H9 (cell line): ENCODE results near the gene ROBO4. TPM values are rescaled to one million over a fixed set of nuclear protein-coding genes. Genes with fewer than 3 reads are reported as not detected.

Experiments
- DNase-seq: peaks from one replicate; pipeline ENCODE4 v3.0.0-alpha.2; 2017
- H2AFZ ChIP-seq: one replicate; pipeline ENCODE4 v1.6.1; 2013; ENCODE audit warnings: mild to moderate bottlenecking, low read length, control low read depth, moderate library complexity
- H2AK5ac ChIP-seq: 2 replicates; pipeline ENCODE4 v1.6.1; 2013; ENCODE audit warnings: low read length, control low read depth, mixed read lengths; ENCODE audit not compliant: insufficient read length
- H2BK120ac ChIP-seq: one replicate; pipeline ENCODE4 v1.6.1; 2013; ENCODE audit warnings: low read depth, mild to moderate bottlenecking, low read length, control low read depth, inconsistent platforms; ENCODE audit not compliant: poor library complexity, severe bottlenecking
- H2BK12ac ChIP-seq: 2 replicates; pipeline ENCODE4 v1.6.1; 2013; ENCODE audit warnings: low read length, control low read depth, mixed read lengths, low read depth; ENCODE audit not compliant: insufficient read length
- H2BK15ac ChIP-seq: 2 replicates; pipeline ENCODE4 v1.6.1; 2013; ENCODE audit warnings: low read depth, low read length, control low read depth
- H2BK20ac ChIP-seq: one replicate; pipeline ENCODE4 v1.6.1; 2013; ENCODE audit warnings: low read depth, mild to moderate bottlenecking, low read length, control low read depth, inconsistent platforms; ENCODE audit not compliant: poor library complexity, severe bottlenecking
- H2BK5ac ChIP-seq: 2 replicates; pipeline ENCODE4 v1.6.1; 2013; ENCODE audit warnings: low read length, control low read depth, mixed read lengths; ENCODE audit not compliant: insufficient read length
- H3K14ac ChIP-seq: 2 replicates; pipeline ENCODE4 v1.6.1; 2013; ENCODE audit warnings: low read length, control low read depth; ENCODE audit not compliant: insufficient read depth
- H3K18ac ChIP-seq: 2 replicates; pipeline ENCODE4 v1.6.1; 2013; ENCODE audit warnings: low read depth, mild to moderate bottlenecking, mixed read lengths, low read length, control low read depth; ENCODE audit not compliant: insufficient read length
- H3K23ac ChIP-seq: 2 replicates; pipeline ENCODE4 v1.6.1; 2013; ENCODE audit warnings: low read length, control low read depth, mixed read lengths, low read depth; ENCODE audit not compliant: insufficient read length
- H3K23me2 ChIP-seq: 2 replicates; pipeline ENCODE4 v1.6.1; 2013; ENCODE audit warnings: low read depth, mild to moderate bottlenecking, mixed read lengths, low read length, control low read depth; ENCODE audit not compliant: insufficient read length, poor library complexity, severe bottlenecking
- H3K27ac ChIP-seq: 2 replicates; pipeline ENCODE4 v1.5.1; 2013; ENCODE audit warnings: low read length, control low read depth, mixed read lengths, low read depth; ENCODE audit not compliant: insufficient read length
- H3K27me3 ChIP-seq: 2 replicates; pipeline ENCODE4 v1.6.1; 2013; ENCODE audit warnings: low read length, control low read depth, inconsistent platforms; ENCODE audit not compliant: insufficient read depth
- H3K4ac ChIP-seq: 2 replicates; pipeline ENCODE4 v1.6.1; 2013; ENCODE audit warnings: low read depth, mild to moderate bottlenecking, control low read depth, inconsistent platforms, low read length, moderate library complexity
- H3K4me1 ChIP-seq: 2 replicates; pipeline ENCODE4 v1.6.1; 2013; ENCODE audit warnings: low read length, control low read depth, inconsistent platforms; ENCODE audit not compliant: insufficient read depth
- H3K4me2 ChIP-seq: 2 replicates; pipeline ENCODE4 v1.6.1; 2013; ENCODE audit warnings: low read length, control low read depth, mixed read lengths; ENCODE audit not compliant: insufficient read length, insufficient read depth
- H3K56ac ChIP-seq: 2 replicates; pipeline ENCODE4 v1.6.1; 2013; ENCODE audit warnings: low read depth, mild to moderate bottlenecking, mixed read lengths, low read length, control low read depth; ENCODE audit not compliant: insufficient read length
- H3K79me1 ChIP-seq: 2 replicates; pipeline ENCODE4 v1.6.1; 2013; ENCODE audit warnings: low read depth, mild to moderate bottlenecking, moderate library complexity, low read length, control low read depth, inconsistent platforms; ENCODE audit not compliant: insufficient read depth, poor library complexity, severe bottlenecking
- H3K79me2 ChIP-seq: 2 replicates; pipeline ENCODE4 v1.6.1; 2013; ENCODE audit warnings: low read length, control low read depth, inconsistent platforms; ENCODE audit not compliant: insufficient read depth
- H3K9ac ChIP-seq: 2 replicates; pipeline ENCODE4 v1.6.1; 2013; ENCODE audit warnings: low read length, control low read depth, mixed read lengths; ENCODE audit not compliant: insufficient read length; ENCODE audit errors: extremely low read depth
- H3K9me3 ChIP-seq: one replicate; pipeline ENCODE4 v1.6.1; 2013; ENCODE audit warnings: low read depth, low read length, inconsistent platforms; ENCODE audit not compliant: control insufficient read depth
- H3T11ph ChIP-seq: one replicate; pipeline ENCODE4 v1.6.1; 2013; ENCODE audit warnings: mild to moderate bottlenecking, low read length, control low read depth, inconsistent platforms
- H4K20me1 ChIP-seq: one replicate; pipeline ENCODE4 v1.6.1; 2013; ENCODE audit not compliant: control insufficient read depth, insufficient read length, insufficient read depth
- H4K5ac ChIP-seq: 2 replicates; pipeline ENCODE4 v1.6.1; 2013; ENCODE audit warnings: low read depth, mild to moderate bottlenecking, mixed read lengths, low read length, control low read depth; ENCODE audit not compliant: insufficient read length
- H4K8ac ChIP-seq: replicated peaks from 2 replicates; pipeline ENCODE4 v1.6.1; 2013; ENCODE audit warnings: low read length, control low read depth, mixed read lengths, low read depth; ENCODE audit not compliant: insufficient read length
- H4K91ac ChIP-seq: 2 replicates; pipeline ENCODE4 v1.6.1; 2013; ENCODE audit warnings: low read depth, mild to moderate bottlenecking, moderate library complexity, mixed read lengths, low read length, control low read depth; ENCODE audit not compliant: insufficient read length
- H3K27ac Mint-ChIP-seq, 3 experiments: 2 replicates in 2 of 3; 3 replicates in 1 of 3; pipeline ENCODE4 v1.8.0; 2020 to 2021; ENCODE audit warnings: mixed read lengths in 3 of 3, mild to moderate bottlenecking in 1 of 3, moderate library complexity in 1 of 3
- H3K27me3 Mint-ChIP-seq: 2 replicates; pipeline ENCODE4 v1.8.0; 2021; ENCODE audit warnings: low read depth, mild to moderate bottlenecking, moderate library complexity, mixed read lengths
- H3K36me3 Mint-ChIP-seq, 3 experiments: 2 replicates in 2 of 3; 3 replicates in 1 of 3; pipeline ENCODE4 v1.8.0; 2020 to 2021; ENCODE audit warnings: low read depth in 3 of 3, mixed read lengths in 3 of 3; ENCODE audit not compliant: insufficient read depth in 1 of 3
- H3K4me1 Mint-ChIP-seq, 2 experiments: 2 replicates each; pipeline ENCODE4 v1.8.0; 2020; ENCODE audit warnings: mixed read lengths in 2 of 2
- H3K4me3 Mint-ChIP-seq, 2 experiments: 2 replicates in 1 of 2; 3 replicates in 1 of 2; pipeline ENCODE4 v1.8.0; 2020 to 2021; ENCODE audit warnings: mild to moderate bottlenecking in 2 of 2, mixed read lengths in 2 of 2, moderate library complexity in 1 of 2
- H3K9me3 Mint-ChIP-seq, 2 experiments: 2 replicates in 1 of 2; 3 replicates in 1 of 2; pipeline ENCODE4 v1.8.0; 2020; ENCODE audit warnings: mild to moderate bottlenecking in 2 of 2, mixed read lengths in 2 of 2, moderate library complexity in 1 of 2
- CTCF ChIP-seq: fragments of 200-600 bp; sonication (generic); conservative IDR thresholded peaks from 3 replicates; pipeline ENCODE4 v1.8.0; 2021; ENCODE audit warnings: antibody characterized with exemption, mild to moderate bottlenecking
- WGBS: extraction: QIAGEN DNeasy Blood & Tissue Kit; methylation state at CpG from one replicate; pipeline ENCODE4 v1.1.7; 2013; ENCODE audit warnings: missing lambda C conversion rate, low lambda C conversion rate, mixed read lengths; ENCODE audit not compliant: insufficient read length; ENCODE audit errors: extremely low coverage; 5-methylcytosine and 5-hydroxymethylcytosine counted together
- total RNA-seq: library from RNA; stranded (reverse); gene quantifications from 2 replicates; pipeline ENCODE4 v1.2.1, GENCODE V29; 2021

The ROBO4 gene
- total RNA-seq, 1 experiment from 2014 or later = not detected

GRCh38 chr11:124896071-124896750 is 1.5 kb downstream of the ROBO4 start:
- no peak for DNase-seq

More at GRCh38 chr11:124896071-124896750, 1.5 kb downstream of the ROBO4 start:
- no peak overlapping the region for H3K18ac ChIP-seq
- no peak overlapping the region for H3K14ac ChIP-seq
- no peak overlapping the region for H3K9ac ChIP-seq
- no peak overlapping the region for H2AFZ ChIP-seq
- no peak overlapping the region for H2AK5ac ChIP-seq
- no peaks in the 10 kb centered on the region for H3K79me1 ChIP-seq
- H2BK15ac ChIP-seq = no peak overlapping the region
- H3K4me1 Mint-ChIP-seq = peaks cover 16 to 17% of the 10 kb centered on the region in 2 experiments
- H3K36me3 Mint-ChIP-seq = no peaks in the 10 kb centered on the region
- H3T11ph ChIP-seq = no peak overlapping the region
- no CpG with 5 or more reads among the region's 16 CpGs for WGBS
- no peak overlapping the region for H3K23ac ChIP-seq
- H3K4me3 Mint-ChIP-seq = no peak overlapping the region
- H4K8ac ChIP-seq = no peak overlapping the region
- H3K23me2 ChIP-seq = no peaks in the 10 kb centered on the region
- H3K9me3 Mint-ChIP-seq = no peaks in the 10 kb centered on the region
- no peaks in the 10 kb centered on the region for H3K27me3 ChIP-seq
- no peak for TF ChIP-seq CTCF
- H4K20me1 ChIP-seq = no peaks in the 10 kb centered on the region
- no peaks in the 10 kb centered on the region for H3K79me2 ChIP-seq
- H2BK20ac ChIP-seq = no peak overlapping the region
- no peak overlapping the region for H3K4ac ChIP-seq
- peaks cover 15% of the 10 kb centered on the region for H3K27me3 Mint-ChIP-seq
- no peak overlapping the region for H3K27ac Mint-ChIP-seq
- no peak overlapping the region for H2BK5ac ChIP-seq
- no peak overlapping the region for H3K4me2 ChIP-seq
- no peak overlapping the region for H4K5ac ChIP-seq
- H3K4me1 ChIP-seq = peaks cover 4% of the 10 kb centered on the region; the same call in 1 of the 2 replicates
- H3K27ac ChIP-seq = no peak overlapping the region
- H3K56ac ChIP-seq = no peak overlapping the region
- no peaks in the 10 kb centered on the region for H3K9me3 ChIP-seq
- no peak overlapping the region for H4K91ac ChIP-seq
- H2BK12ac ChIP-seq = no peak overlapping the region
- no peak overlapping the region for H2BK120ac ChIP-seq
